Erythroblast (primary cell): Measurements from ENCODE around the gene CDC14B.

Experiments
- DNase-seq, 2 experiments: peaks; one replicate each; lab custom pipeline; 2025; lab: John Stamatoyannopoulos, UW
- GATA1 ChIP-seq: IDR thresholded peaks from 2 replicates; pipeline ENCODE4 v1.6.1; 2011; ENCODE audit warnings: low read depth, mild to moderate bottlenecking, control low read depth, low read length, moderate library complexity
- POLR2A ChIP-seq: IDR thresholded peaks from 2 replicates; pipeline ENCODE4 v1.6.1; 2011; ENCODE audit warnings: mild to moderate bottlenecking, low read length

CDC14B gene

GRCh38 chr9:96619491-96620180 is at the start of gene CDC14B:
CDC14B (minus strand) TSS chr9:96619843; CDS start chr9:96619378, 465 bp downstream.
- peak; percentile 88 to 90 for DNase-seq
- TF ChIP-seq GATA1 (no peak), POLR2A (no peak)

GRCh38 chr9:96668868-96669534 is 49.4 kb upstream of the CDC14B start:
- TF ChIP-seq POLR2A (no peak), GATA1 (no peak)
- DNase-seq = no peak

- no peak for TF ChIP-seq POLR2A
- no peak for TF ChIP-seq GATA1
- DNase-seq = no peak
Observed at GRCh38 chr9:96667363-96667728, 47.7 kb upstream of the CDC14B start.

GRCh38 chr9:96666653-96667362 is 47.2 kb upstream of the CDC14B start:
- peak; percentile 63 to 65 for DNase-seq

GRCh38 chr9:96665789-96666188 is 46.1 kb upstream of the CDC14B start:
- TF ChIP-seq POLR2A (no peak), GATA1 (no peak)
- DNase-seq = no peak

- TF ChIP-seq GATA1 (no peak), POLR2A (no peak)
- no peak for DNase-seq
Observed at GRCh38 chr9:96663506-96664120, 44.0 kb upstream of the CDC14B start.

- TF ChIP-seq GATA1 (no peak), POLR2A (no peak)
- no peak for DNase-seq
Observed at GRCh38 chr9:96661711-96662110, 42.1 kb upstream of the CDC14B start.

- no peak for DNase-seq
- TF ChIP-seq GATA1 (no peak), POLR2A (no peak)
Observed at GRCh38 chr9:96660692-96661248, 41.1 kb upstream of the CDC14B start.

- TF ChIP-seq GATA1 (no peak), POLR2A (no peak)
- DNase-seq = peak; percentile 74 to 79
Observed at GRCh38 chr9:96655198-96655851, 35.7 kb upstream of the CDC14B start, which contains the start of gene PRXL2C. PRXL2C (minus strand) TSS chr9:96655317; CDS start chr9:96655281, 36 bp downstream.

- peak; percentile 62 to 78 for DNase-seq
- TF ChIP-seq GATA1 = no peak
- TF ChIP-seq POLR2A = peak; percentile 17
Observed at GRCh38 chr9:96654450-96655197, 35.0 kb upstream of the CDC14B start.

GRCh38 chr9:96651626-96652025 is 32.0 kb upstream of the CDC14B start:
- TF ChIP-seq POLR2A (no peak), GATA1 (no peak)
- DNase-seq = peak; percentile 10 to 15

GRCh38 chr9:96649620-96650324 is 30.1 kb upstream of the CDC14B start:
- no peak for DNase-seq
- no peak for TF ChIP-seq POLR2A
- TF ChIP-seq GATA1 = no peak
